K562 (cell line): ENCODE data around the gene ABCA7. TPM values are rescaled to one million over a fixed set of nuclear protein-coding genes. Genes with fewer than 3 reads are reported as not detected.
A peak's percentile ranks its signal among the peaks of the same experiment; 100 is the strongest.

Experiments used
- CHAMP1 ChIP-seq: fragments of 450-650 bp; IDR thresholded peaks from 2 replicates; pipeline ENCODE4 v1.6.1; 2016; ENCODE audit warnings: mild to moderate bottlenecking
- CUX1 ChIP-seq: fragments of 200-800 bp; sonication (Bioruptor generic); IDR thresholded peaks from 2 replicates; pipeline ENCODE4 v1.6.1; 2016; ENCODE audit warnings: missing genetic modification characterization, missing compliant biosample characterization
- HINFP ChIP-seq: fragments of 450-650 bp; conservative IDR thresholded peaks from 2 replicates; pipeline ENCODE4 v1.6.1; 2016; ENCODE audit warnings: missing genetic modification characterization, low read depth, mild to moderate bottlenecking, control low read depth, missing compliant biosample characterization
- NR4A1 ChIP-seq, 2 experiments: fragments of 250-450 bp in 1 of 2; fragments of 450-650 bp in 1 of 2; sonication (Bioruptor Pico) in 1 of 2; IDR thresholded peaks; 2 replicates each; pipeline versions ENCODE4 v1.4.0 to v1.6.1; 2016 to 2020; ENCODE audit warnings: mild to moderate bottlenecking in 2 of 2, missing compliant biosample characterization in 1 of 2, missing genetic modification characterization in 1 of 2, moderate library complexity in 1 of 2
- PHF20 ChIP-seq: fragments of 450-650 bp; IDR thresholded peaks from 2 replicates; pipeline ENCODE4 v1.6.1; 2018; ENCODE audit not compliant: partially characterized antibody
- TOE1 ChIP-seq, 2 experiments: fragments of 450-650 bp in 1 of 2; sonication (generic) in 1 of 2; formaldehyde crosslinking in 1 of 2; IDR thresholded peaks; 2 replicates each; pipeline versions ENCODE4 v1.7.1 to v1.8.0; 2016 to 2022; ENCODE audit warnings: borderline replicate concordance in 2 of 2, mild to moderate bottlenecking in 2 of 2, antibody characterized with exemption in 1 of 2, inconsistent platforms in 1 of 2, low read depth in 1 of 2, missing genetic modification reagents in 1 of 2, moderate library complexity in 1 of 2
- ZFP36 ChIP-seq: fragments of 150-350 bp; IDR thresholded peaks from 2 replicates; pipeline ENCODE4 v1.6.1; 2018; ENCODE audit warnings: low read length, low read depth; ENCODE audit not compliant: partially characterized antibody
- polyA plus RNA-seq, 8 experiments: library from polyadenylated mRNA; depleted of rRNA in 4 of 8; stranded (reverse) in 5 of 8; unstranded in 3 of 8; fragments of >200 nt; fragmentation: Nextera tagmentation in 2 of 8; fragmentation: Illumina TruSeq in 1 of 8; extraction: Ambion mirVana in 2 of 8; extraction: Trizol in 1 of 8; gene quantifications; 2 replicates each; pipeline versions ENCODE4 v1.2.1 to v1.2.3, GENCODE V29; 2011 to 2014; ENCODE audit warnings: inconsistent platforms in 1 of 8, missing spikeins in 1 of 8
- total RNA-seq, 7 experiments: library from RNA; depleted of rRNA in 6 of 7; stranded (reverse); fragments of >200 nt in 6 of 7; fragmentation: Illumina TruSeq in 2 of 7; extraction: Trizol in 2 of 7; gene quantifications; 2 replicates each; pipeline versions ENCODE4 v1.2.1 to v1.2.3, GENCODE V29; 2011 to 2021; ENCODE audit warnings: low replicate concordance in 1 of 7
- TF ChIP-seq, protein P1 (sequence below): fragments of 250-450 bp; sonication (Bioruptor Pico); IDR thresholded peaks from 2 replicates; pipeline ENCODE4 v1.4.0; 2020

Gene ABCA7
- total and polyA plus RNA-seq, 9 of the 15 experiments (the other 6 are each of a cell fraction or from before 2014, with no cell fraction given) = 2.3 to 96.1 (median 31.2) TPM

GRCh38 chr19:1040476-1041271, 767 bp downstream of the ABCA7 start (continued):
- TF ChIP-seq CUX1 (CRISPR knock-in tag) (no peak), ZFP36 (peak; percentile 83), TOE1 (IDR thresholded peaks at IDR 0.05; ENCODE audit: borderline replicate concordance) (no peak; the same call in 1 of the 2 replicates), TOE1 (CRISPR knock-in tag; IDR thresholded peaks at IDR 0.05; ENCODE audit: borderline replicate concordance, low read depth) (no peak), NR4A1 (CRISPR knock-in tag; IDR thresholded peaks at IDR 0.05) (no peak), NR4A1 (tag; IDR thresholded peaks at IDR 0.05) (no peak), CHAMP1 (no peak), HINFP (tag) (no peak), PHF20 (peak; percentile 60)
- TF ChIP-seq, protein P1, sequence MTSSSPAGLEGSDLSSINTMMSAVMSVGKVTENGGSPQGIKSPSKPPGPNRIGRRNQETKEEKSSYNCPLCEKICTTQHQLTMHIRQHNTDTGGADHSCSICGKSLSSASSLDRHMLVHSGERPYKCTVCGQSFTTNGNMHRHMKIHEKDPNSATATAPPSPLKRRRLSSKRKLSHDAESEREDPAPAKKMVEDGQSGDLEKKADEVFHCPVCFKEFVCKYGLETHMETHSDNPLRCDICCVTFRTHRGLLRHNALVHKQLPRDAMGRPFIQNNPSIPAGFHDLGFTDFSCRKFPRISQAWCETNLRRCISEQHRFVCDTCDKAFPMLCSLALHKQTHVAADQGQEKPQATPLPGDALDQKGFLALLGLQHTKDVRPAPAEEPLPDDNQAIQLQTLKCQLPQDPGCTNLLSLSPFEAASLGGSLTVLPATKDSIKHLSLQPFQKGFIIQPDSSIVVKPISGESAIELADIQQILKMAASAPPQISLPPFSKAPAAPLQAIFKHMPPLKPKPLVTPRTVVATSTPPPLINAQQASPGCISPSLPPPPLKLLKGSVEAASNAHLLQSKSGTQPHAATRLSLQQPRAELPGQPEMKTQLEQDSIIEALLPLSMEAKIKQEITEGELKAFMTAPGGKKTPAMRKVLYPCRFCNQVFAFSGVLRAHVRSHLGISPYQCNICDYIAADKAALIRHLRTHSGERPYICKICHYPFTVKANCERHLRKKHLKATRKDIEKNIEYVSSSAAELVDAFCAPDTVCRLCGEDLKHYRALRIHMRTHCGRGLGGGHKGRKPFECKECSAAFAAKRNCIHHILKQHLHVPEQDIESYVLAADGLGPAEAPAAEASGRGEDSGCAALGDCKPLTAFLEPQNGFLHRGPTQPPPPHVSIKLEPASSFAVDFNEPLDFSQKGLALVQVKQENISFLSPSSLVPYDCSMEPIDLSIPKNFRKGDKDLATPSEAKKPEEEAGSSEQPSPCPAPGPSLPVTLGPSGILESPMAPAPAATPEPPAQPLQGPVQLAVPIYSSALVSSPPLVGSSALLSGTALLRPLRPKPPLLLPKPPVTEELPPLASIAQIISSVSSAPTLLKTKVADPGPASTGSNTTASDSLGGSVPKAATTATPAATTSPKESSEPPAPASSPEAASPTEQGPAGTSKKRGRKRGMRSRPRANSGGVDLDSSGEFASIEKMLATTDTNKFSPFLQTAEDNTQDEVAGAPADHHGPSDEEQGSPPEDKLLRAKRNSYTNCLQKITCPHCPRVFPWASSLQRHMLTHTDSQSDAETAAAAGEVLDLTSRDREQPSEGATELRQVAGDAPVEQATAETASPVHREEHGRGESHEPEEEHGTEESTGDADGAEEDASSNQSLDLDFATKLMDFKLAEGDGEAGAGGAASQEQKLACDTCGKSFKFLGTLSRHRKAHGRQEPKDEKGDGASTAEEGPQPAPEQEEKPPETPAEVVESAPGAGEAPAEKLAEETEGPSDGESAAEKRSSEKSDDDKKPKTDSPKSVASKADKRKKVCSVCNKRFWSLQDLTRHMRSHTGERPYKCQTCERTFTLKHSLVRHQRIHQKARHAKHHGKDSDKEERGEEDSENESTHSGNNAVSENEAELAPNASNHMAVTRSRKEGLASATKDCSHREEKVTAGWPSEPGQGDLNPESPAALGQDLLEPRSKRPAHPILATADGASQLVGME = no peak
